ENCODE results near the gene CASP12. TPM values are rescaled to one million over a fixed set of nuclear protein-coding genes. Genes with fewer than 3 reads are reported as not detected.

Gene CASP12
- total RNA-seq, 1 donor from 2014 or later: not detected

GRCh38 chr11:104843150-104843836 lies 55.0 kb downstream of the CASP12 start:
- FAIRE-seq: no peak
- TF ChIP-seq, protein P1, sequence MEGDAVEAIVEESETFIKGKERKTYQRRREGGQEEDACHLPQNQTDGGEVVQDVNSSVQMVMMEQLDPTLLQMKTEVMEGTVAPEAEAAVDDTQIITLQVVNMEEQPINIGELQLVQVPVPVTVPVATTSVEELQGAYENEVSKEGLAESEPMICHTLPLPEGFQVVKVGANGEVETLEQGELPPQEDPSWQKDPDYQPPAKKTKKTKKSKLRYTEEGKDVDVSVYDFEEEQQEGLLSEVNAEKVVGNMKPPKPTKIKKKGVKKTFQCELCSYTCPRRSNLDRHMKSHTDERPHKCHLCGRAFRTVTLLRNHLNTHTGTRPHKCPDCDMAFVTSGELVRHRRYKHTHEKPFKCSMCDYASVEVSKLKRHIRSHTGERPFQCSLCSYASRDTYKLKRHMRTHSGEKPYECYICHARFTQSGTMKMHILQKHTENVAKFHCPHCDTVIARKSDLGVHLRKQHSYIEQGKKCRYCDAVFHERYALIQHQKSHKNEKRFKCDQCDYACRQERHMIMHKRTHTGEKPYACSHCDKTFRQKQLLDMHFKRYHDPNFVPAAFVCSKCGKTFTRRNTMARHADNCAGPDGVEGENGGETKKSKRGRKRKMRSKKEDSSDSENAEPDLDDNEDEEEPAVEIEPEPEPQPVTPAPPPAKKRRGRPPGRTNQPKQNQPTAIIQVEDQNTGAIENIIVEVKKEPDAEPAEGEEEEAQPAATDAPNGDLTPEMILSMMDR (IDR thresholded peaks at IDR 0.05; ENCODE audit: insufficient read depth, low read length, severe bottlenecking): no peak
- DNase-seq (ENCODE audit: low read depth): no peak
- H3K36me3 ChIP-seq (ENCODE audit: control insufficient read depth, insufficient read depth, low read length): no peaks in the 10 kb centered on the region
- H3K27me3 ChIP-seq (ENCODE audit: control insufficient read depth, insufficient read depth, low read length): no peaks in the 10 kb centered on the region
- H3K4me3 ChIP-seq (ENCODE audit: low read depth, low read length): no peak overlapping the region

GRCh38 chr11:104841973-104842525 lies 56.2 kb downstream of the CASP12 start:
- FAIRE-seq (no peak), DNase-seq (ENCODE audit: low read depth) (no peak)
- H3K27me3 ChIP-seq (ENCODE audit: control insufficient read depth, insufficient read depth, low read length): no peaks in the 10 kb centered on the region
- H3K4me3 ChIP-seq (ENCODE audit: low read depth, low read length): no peak overlapping the region
- TF ChIP-seq, protein P1 (IDR thresholded peaks at IDR 0.05; ENCODE audit: insufficient read depth, low read length, severe bottlenecking): no peak
- H3K36me3 ChIP-seq (ENCODE audit: control insufficient read depth, insufficient read depth, low read length): no peaks in the 10 kb centered on the region

- DNase-seq (ENCODE audit: low read depth): no peak
These were observed 57.1 kb downstream of the CASP12 start for GRCh38 chr11:104841185-104841584.

GRCh38 chr11:104837969-104838639 lies 60.2 kb downstream of the CASP12 start:
- TF ChIP-seq, protein P1 (IDR thresholded peaks at IDR 0.05; ENCODE audit: insufficient read depth, low read length, severe bottlenecking): no peak
- FAIRE-seq (no peak), DNase-seq (ENCODE audit: low read depth) (no peak)
- no peak overlapping the region for H3K4me3 ChIP-seq (ENCODE audit: low read depth, low read length)
- H3K27me3 ChIP-seq (ENCODE audit: control insufficient read depth, insufficient read depth, low read length): no peaks in the 10 kb centered on the region
- no peaks in the 10 kb centered on the region for H3K36me3 ChIP-seq (ENCODE audit: control insufficient read depth, insufficient read depth, low read length)

More at GRCh38 chr11:104841185-104841584, 57.1 kb downstream of the CASP12 start:
- TF ChIP-seq, protein P1 (IDR thresholded peaks at IDR 0.05; ENCODE audit: insufficient read depth, low read length, severe bottlenecking): no peak
- H3K27me3 ChIP-seq (ENCODE audit: control insufficient read depth, insufficient read depth, low read length): no peaks in the 10 kb centered on the region
- no peak overlapping the region for H3K4me3 ChIP-seq (ENCODE audit: low read depth, low read length)
- no peak for FAIRE-seq
- H3K36me3 ChIP-seq (ENCODE audit: control insufficient read depth, insufficient read depth, low read length): no peaks in the 10 kb centered on the region

DNA sequence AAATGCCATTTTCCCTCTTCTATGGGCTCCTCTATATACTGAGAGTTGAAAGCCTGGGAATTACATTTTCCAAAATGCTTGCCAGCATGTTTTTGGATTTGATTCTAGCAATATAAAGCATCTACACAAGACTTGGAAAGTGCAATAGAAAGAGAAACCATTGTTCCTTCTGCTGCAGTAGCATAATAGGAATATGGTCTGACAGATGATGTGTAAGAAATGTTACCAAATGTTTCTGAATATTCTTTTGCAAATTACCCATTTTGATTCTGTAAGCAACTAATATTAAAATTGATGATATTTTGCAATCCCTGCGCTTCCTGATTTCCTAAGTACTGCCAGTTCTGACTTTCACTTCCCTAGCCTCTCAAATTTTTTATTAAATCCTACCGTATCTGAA lies 61.6 kb downstream of the CASP12 start:
- TF ChIP-seq, protein P1 (IDR thresholded peaks at IDR 0.05; ENCODE audit: insufficient read depth, low read length, severe bottlenecking): no peak
- FAIRE-seq (no peak), DNase-seq (ENCODE audit: low read depth) (no peak)
- Histone ChIP-seq H3K4me3 (ENCODE audit: low read depth, low read length) (no peak overlapping the region), H3K27me3 (ENCODE audit: control insufficient read depth, insufficient read depth, low read length) (no peaks in the 10 kb centered on the region), H3K36me3 (ENCODE audit: control insufficient read depth, insufficient read depth, low read length) (no peaks in the 10 kb centered on the region)

Other genes starting within 250 kb of the CASP12 start
- gene CASP4, start 70.1 kb upstream of the CASP12 start, total RNA-seq: 172 and 250 TPM in 2 replicates
- 6.9 TPM in 1 of 2 replicates, not detected in the other for gene CASP5, start 124.7 kb upstream of the CASP12 start, total RNA-seq
- gene CASP1, start 136.7 kb upstream of the CASP12 start, total RNA-seq: 10.8 and 69.3 TPM in 2 replicates
- 0.53 and 2.4 TPM in 2 replicates for gene CARD16, start 146.9 kb upstream of the CASP12 start, total RNA-seq
- 0.26 and 0.38 TPM in 2 replicates for gene CARD18, start 241.3 kb upstream of the CASP12 start, total RNA-seq

Data from bronchial epithelial cell (primary cell).